Liver (tissue), 9 donors: ENCODE results near the gene PTGES. TPM values are rescaled to one million over a fixed set of nuclear protein-coding genes. Genes with fewer than 3 reads are reported as not detected.
"Not testable (repeated sequence)": the region's sequence is repeated elsewhere in the genome, so short reads cannot be mapped to it uniquely, and the experiment has no call there.

Experiments
- DNase-seq: peaks from one replicate; pipeline ENCODE4 v3.0.0-alpha.2; 2017; ENCODE audit warnings: low spot score
- H3K27ac ChIP-seq, 2 donors: one replicate each; pipeline ENCODE4 v1.7.0; 2013; ENCODE audit warnings: inconsistent platforms in 2 of 2, low read length in 2 of 2, control low read depth in 1 of 2, low read depth in 1 of 2, mild to moderate bottlenecking in 1 of 2
- H3K27me3 ChIP-seq, 4 donors: one replicate each; pipeline versions ENCODE4 v1.6.1 to v1.7.0; 2013; ENCODE audit warnings: low read length in 3 of 4, inconsistent platforms in 1 of 4, mild to moderate bottlenecking in 1 of 4, moderate library complexity in 1 of 4; ENCODE audit not compliant: control insufficient read depth in 4 of 4, insufficient read depth in 4 of 4
- H3K36me3 ChIP-seq, 4 donors: one replicate each; pipeline versions ENCODE4 v1.6.1 to v1.7.0; 2013; ENCODE audit warnings: low read length in 3 of 4, mild to moderate bottlenecking in 3 of 4, low read depth in 1 of 4, moderate library complexity in 1 of 4; ENCODE audit not compliant: control insufficient read depth in 4 of 4, insufficient read depth in 3 of 4
- H3K4me1 ChIP-seq, 4 donors: one replicate each; pipeline versions ENCODE4 v1.6.1 to v1.7.0; 2013; ENCODE audit warnings: low read length in 3 of 4, mild to moderate bottlenecking in 3 of 4, moderate library complexity in 1 of 4; ENCODE audit not compliant: control insufficient read depth in 4 of 4, insufficient read depth in 4 of 4
- H3K4me3 ChIP-seq, 3 donors: one replicate each; pipeline versions ENCODE4 v1.6.1 to v1.7.0; 2013; ENCODE audit warnings: low read length in 3 of 3, control low read depth in 1 of 3, low read depth in 1 of 3, mild to moderate bottlenecking in 1 of 3
- H3K9ac ChIP-seq, 2 donors: one replicate each; pipeline ENCODE4 v1.7.0; 2013; ENCODE audit warnings: low read length in 2 of 2, mild to moderate bottlenecking in 2 of 2, moderate library complexity in 2 of 2, control low read depth in 1 of 2, low read depth in 1 of 2
- H3K9me3 ChIP-seq, 4 donors: one replicate each; pipeline versions ENCODE4 v1.6.1 to v1.7.0; 2013; ENCODE audit warnings: low read length in 3 of 4; ENCODE audit not compliant: control insufficient read depth in 4 of 4
- FOXA1 ChIP-seq: IDR thresholded peaks from 2 replicates; pipeline ENCODE4 v1.6.1; 2016; ENCODE audit warnings: antibody characterized with exemption
- FOXA2 ChIP-seq: IDR thresholded peaks from 2 replicates; pipeline ENCODE4 v1.6.1; 2016; ENCODE audit warnings: antibody characterized with exemption
- GABPA ChIP-seq, 2 donors: IDR thresholded peaks in 1 of 2; conservative IDR thresholded peaks in 1 of 2; 2 replicates each; pipeline ENCODE4 v1.6.1; 2016; ENCODE audit warnings: antibody characterized with exemption in 2 of 2, mild to moderate bottlenecking in 1 of 2, moderate library complexity in 1 of 2
- JUND ChIP-seq, 2 donors: IDR thresholded peaks; 2 replicates each; pipeline ENCODE4 v1.6.1; 2016; ENCODE audit warnings: antibody characterized with exemption in 2 of 2
- NR2F2 ChIP-seq: IDR thresholded peaks from 2 replicates; pipeline ENCODE4 v1.6.1; 2016; ENCODE audit warnings: antibody characterized with exemption
- RAD21 ChIP-seq, 2 donors: IDR thresholded peaks; 2 replicates each; pipeline ENCODE4 v1.6.1; 2016; ENCODE audit warnings: antibody characterized with exemption in 2 of 2, mild to moderate bottlenecking in 2 of 2
- REST ChIP-seq: IDR thresholded peaks from 2 replicates; pipeline ENCODE4 v1.6.1; 2016; ENCODE audit warnings: antibody characterized with exemption, mild to moderate bottlenecking
- RXRA ChIP-seq, 2 donors: IDR thresholded peaks; 2 replicates each; pipeline ENCODE4 v1.6.1; 2017 to 2018; ENCODE audit warnings: antibody characterized with exemption in 2 of 2, mild to moderate bottlenecking in 1 of 2
- TAF1 ChIP-seq: conservative IDR thresholded peaks from 2 replicates; pipeline ENCODE4 v1.6.1; 2016; ENCODE audit warnings: antibody characterized with exemption, mild to moderate bottlenecking
- WGBS: extraction: QIAGEN DNeasy Blood & Tissue Kit; methylation state at CpG from one replicate; pipeline ENCODE4 v1.1.7; 2013; 5-methylcytosine and 5-hydroxymethylcytosine counted together
- polyA plus RNA-seq, 2 donors: library from polyadenylated mRNA; stranded (reverse) in 1 of 2; unstranded in 1 of 2; fragments of 200-250 nt in 1 of 2; fragments of >200 nt in 1 of 2; fragmentation: Nextera tagmentation in 1 of 2; extraction: Ambion mirVana in 1 of 2; gene quantifications; one replicate each; pipeline versions ENCODE4 v1.2.1 to v1.2.3, GENCODE V29; 2013 to 2015
- total RNA-seq, 2 donors: library from RNA; depleted of rRNA; stranded (reverse); fragments of >200 nt; gene quantifications; one replicate each; pipeline ENCODE4 v1.2.3, GENCODE V29; 2014
- TF ChIP-seq, protein P1 (sequence below): IDR thresholded peaks from 2 replicates; pipeline ENCODE4 v1.6.1; 2016; ENCODE audit warnings: antibody characterized with exemption
- donor health status: healthy.
- donor health status: healthy.
- donor health status: healthy.
- donor health status: healthy.
- donor health status: healthy.

The PTGES gene
- total and polyA plus RNA-seq, 4 donors = 0.07 to 0.47 (median 0.17) TPM; not detected in 1

- TF ChIP-seq REST = no peak
- TF ChIP-seq FOXA1 = no peak
- no peak for TF ChIP-seq TAF1
- TF ChIP-seq JUND (IDR thresholded peaks at IDR 0.05) = no peak
- no peak for TF ChIP-seq GABPA (IDR thresholded peaks at IDR 0.05 in 1 of 2, conservative IDR thresholded peaks at IDR 0.05 in 1 of 2)
- no peak for TF ChIP-seq FOXA2
Measured at GRCh38 chr9:129777769-129778130, 24.9 kb upstream of the PTGES start (continued).

DNA sequence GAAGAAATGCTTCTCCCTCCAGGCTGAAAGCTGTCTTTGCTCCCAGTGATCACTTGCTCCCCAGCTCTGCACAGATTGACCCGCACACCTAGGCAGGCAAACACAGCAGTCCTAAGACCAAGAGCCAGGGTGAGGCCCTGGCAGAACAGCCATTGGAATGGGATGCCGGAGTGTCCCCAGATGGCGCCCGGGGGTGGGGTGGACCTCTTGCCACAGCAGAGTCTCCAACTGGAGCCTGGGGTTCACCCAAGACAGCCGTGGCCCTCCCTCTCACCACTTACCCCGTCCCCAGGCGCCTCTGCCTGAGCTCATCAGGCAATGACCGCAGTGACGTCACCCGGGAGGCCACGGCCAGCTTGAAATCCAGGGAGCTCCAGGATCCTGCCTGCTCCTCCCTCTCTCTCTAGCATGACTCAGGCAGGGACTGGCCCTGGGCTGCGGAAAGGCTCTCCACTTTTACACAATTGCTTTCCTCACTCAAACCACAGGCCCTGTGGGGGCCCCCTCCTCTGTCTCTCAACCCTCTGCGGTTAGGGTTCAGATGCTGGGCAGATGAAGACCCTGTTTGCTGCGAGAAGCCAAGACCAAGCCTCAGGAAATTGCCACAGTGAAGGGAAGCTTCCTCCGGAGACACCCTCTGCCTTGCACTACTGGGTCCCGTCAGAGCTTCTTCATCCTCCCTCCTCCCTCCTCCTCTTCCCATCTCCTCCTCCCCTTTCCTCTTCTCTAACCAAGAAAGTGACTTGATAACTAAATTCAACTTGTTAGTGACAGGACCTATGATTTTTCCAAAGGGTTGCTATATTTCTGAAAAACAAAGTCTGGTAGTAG lies 24.3 kb upstream of the PTGES start:
- TF ChIP-seq RXRA (IDR thresholded peaks at IDR 0.05) = no peak
- TF ChIP-seq FOXA2 = no peak
- TF ChIP-seq, protein P1, sequence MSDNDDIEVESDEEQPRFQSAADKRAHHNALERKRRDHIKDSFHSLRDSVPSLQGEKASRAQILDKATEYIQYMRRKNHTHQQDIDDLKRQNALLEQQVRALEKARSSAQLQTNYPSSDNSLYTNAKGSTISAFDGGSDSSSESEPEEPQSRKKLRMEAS = no peak
- TF ChIP-seq NR2F2 = no peak
- peak; percentile 56 to 74 for TF ChIP-seq JUND (IDR thresholded peaks at IDR 0.05)
- peak overlapping the region in 1 of 2 donors; percentile 42 for H3K27ac ChIP-seq
- no peaks in the 10 kb centered on the region for H3K4me1 ChIP-seq
- no peak overlapping the region for H3K4me3 ChIP-seq
- no peak for DNase-seq
- no peaks in the 10 kb centered on the region for H3K9me3 ChIP-seq
- no peaks in the 10 kb centered on the region for H3K36me3 ChIP-seq
- H3K27me3 ChIP-seq = no peaks in the 10 kb centered on the region
- WGBS = 50% methylated on average over 16 of the region's 16 CpGs
- H3K9ac ChIP-seq = no peak overlapping the region

DNA sequence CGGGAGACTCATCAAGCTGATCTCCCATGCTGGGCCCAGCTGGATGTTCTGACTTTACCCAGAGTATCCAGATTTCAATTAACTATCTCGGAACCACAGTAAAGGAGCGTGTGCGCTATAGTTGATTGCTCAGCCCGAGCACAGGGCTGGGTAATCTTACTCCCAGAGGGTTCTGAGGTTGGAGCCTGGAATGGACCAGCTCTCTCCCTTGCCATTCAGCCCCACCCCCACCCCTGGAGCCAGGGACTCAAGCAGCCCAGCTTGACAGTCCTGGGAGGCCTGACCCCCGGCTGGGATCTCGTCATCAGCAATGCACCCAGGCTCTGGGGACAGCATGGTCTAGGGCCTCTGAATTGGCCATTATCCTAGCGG lies 23.7 kb upstream of the PTGES start:
- Histone ChIP-seq H3K9ac (no peak overlapping the region), H3K4me1 (no peaks in the 10 kb centered on the region)

DNA sequence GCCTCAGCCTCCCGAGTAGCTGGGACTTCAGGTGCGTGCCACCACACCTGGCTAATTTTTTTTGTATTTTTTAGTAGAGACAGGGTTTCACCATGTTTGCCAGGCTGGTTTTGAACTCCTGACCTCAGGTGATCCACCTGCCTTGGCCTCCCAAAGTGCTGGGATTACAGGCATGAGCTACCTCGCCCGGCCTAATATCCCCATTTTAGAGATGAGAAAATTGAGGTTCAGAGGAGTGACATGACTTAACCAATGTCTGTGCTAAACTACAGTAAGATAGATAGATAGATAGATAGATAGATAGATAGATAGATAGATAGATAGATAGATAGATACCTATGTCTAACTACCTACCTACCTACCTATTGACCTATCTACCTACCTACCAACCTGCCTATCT lies 23.3 kb upstream of the PTGES start:
- not testable (repeated sequence) for H3K4me3 ChIP-seq, H3K9me3 ChIP-seq, H3K27ac ChIP-seq, DNase-seq, H3K36me3 ChIP-seq, H3K9ac ChIP-seq, H3K4me1 ChIP-seq, H3K27me3 ChIP-seq
- WGBS = 94% methylated on average over 4 of the region's 4 CpGs

More for the DNA sequence above, 23.7 kb upstream of the PTGES start:
- DNase-seq = no peak
- H3K27ac ChIP-seq = no peak overlapping the region
- H3K27me3 ChIP-seq = no peaks in the 10 kb centered on the region
- no peak for TF ChIP-seq RAD21 (IDR thresholded peaks at IDR 0.05)
- 85% methylated on average over 8 of the region's 8 CpGs for WGBS
- no peaks in the 10 kb centered on the region for H3K9me3 ChIP-seq
- H3K4me3 ChIP-seq = no peak overlapping the region
- no peaks in the 10 kb centered on the region for H3K36me3 ChIP-seq
